Testis (tissue), 2 donors: ENCODE measurements around the gene GABRD.

Experiments
- CTCF ChIP-seq, 3 experiments: fragments of 450-650 bp in 2 of 3; fragments of 200-600 bp in 1 of 3; sonication (generic) in 1 of 3; IDR thresholded peaks; one replicate each; pipeline ENCODE4 v1.5.1; 2016 to 2019; ENCODE audit warnings: antibody characterized with exemption in 3 of 3, mild to moderate bottlenecking in 2 of 3, moderate library complexity in 1 of 3
- POLR2A ChIP-seq: fragments of 450-650 bp; IDR thresholded peaks from one replicate; pipeline ENCODE4 v1.6.1; 2017; ENCODE audit warnings: antibody characterized with exemption, mild to moderate bottlenecking, moderate library complexity

GRCh38 chr1:2078170-2078569 is 59.0 kb downstream of the GABRD start:
- TF ChIP-seq CTCF (IDR thresholded peaks at IDR 0.05) (no peak), POLR2A (no peak)
